ENCODE measurements around the gene JCHAIN.
A peak's percentile ranks its signal among the peaks of the same experiment; 100 is the strongest.
"Not testable (repeated sequence)": the region's sequence is repeated elsewhere in the genome, so short reads cannot be mapped to it uniquely, and the experiment has no call there.

Gene JCHAIN

DNA sequence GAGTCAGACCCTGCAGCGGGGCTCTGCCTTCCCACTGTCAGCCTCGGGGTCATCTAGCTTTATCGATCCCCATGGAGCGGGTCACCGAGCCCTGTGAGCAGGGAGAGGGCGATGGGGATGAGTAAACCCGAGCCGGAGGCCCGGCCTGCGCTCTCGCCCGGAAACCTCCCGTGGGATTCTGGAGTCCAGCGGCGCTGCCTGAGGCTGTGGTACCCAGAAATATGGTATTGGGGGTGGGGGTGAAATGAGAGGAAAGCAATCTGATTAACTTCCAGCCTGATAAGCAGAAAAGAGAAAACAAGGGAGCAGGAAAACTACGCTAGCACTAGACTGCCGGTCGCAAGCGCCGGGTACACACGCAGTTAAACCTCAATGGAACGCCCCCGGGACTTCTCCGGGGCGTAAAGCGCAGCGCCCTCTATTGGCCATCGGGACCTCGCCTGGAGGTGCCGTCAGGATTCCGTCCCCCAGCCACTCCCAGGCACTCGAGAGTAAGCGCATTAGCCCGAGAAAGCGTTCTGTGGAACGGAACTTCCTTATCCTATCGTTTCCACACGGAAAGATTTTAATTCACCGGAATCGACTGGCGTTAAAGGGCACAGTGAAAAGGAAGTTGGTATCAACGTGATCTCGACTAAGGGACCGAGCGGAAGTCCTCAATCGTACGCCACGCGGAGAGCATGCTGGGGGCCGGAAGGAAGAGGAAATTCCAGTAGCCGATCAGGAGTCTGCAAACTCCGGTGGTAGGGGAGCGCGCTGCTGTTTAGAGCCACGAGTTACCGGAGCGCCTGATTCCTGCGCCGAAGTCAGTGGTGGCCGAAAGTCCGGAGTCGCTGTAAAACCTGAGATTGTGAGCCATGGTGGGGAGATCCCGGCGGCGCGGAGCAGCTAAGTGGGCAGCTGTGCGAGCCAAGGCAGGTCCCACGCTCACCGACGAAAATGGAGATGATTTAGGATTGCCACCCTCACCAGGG lies 21.8 kb upstream of the JCHAIN start, which contains the start of gene UTP3:
TSS of gene UTP3 (plus strand) at position 712 of the 974 bp plus-strand sequence. CDS start at position 858, 146 bp downstream.
- DNase-seq: peak; percentile 95

- peak; percentile 41 for DNase-seq
These were observed 21.1 kb upstream of the JCHAIN start for GRCh38 chr4:70687392-70687791.

- DNase-seq: not testable (repeated sequence)
These were observed 15.8 kb upstream of the JCHAIN start for GRCh38 chr4:70682142-70682541.

DNA sequence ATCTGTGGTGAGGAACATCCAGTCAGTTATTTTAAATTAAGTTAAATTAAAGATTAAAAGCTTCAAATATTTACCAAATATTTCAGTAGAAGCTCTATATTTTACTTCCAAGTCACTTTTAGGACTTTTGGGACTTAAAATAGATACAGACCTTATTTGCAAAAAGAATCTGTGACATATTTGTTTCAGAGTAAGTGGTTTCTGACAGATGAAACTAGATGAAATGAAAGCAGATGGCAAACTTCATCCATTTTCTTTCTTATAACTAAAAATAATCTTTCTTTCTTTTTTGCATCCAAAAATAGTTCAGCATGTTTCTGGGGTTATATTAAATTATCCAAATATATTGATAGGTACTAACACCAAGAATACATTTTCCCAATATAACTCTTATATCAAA lies 15.4 kb upstream of the JCHAIN start:
- DNase-seq: no peak

- no peak for DNase-seq
These were observed 14.6 kb upstream of the JCHAIN start for GRCh38 chr4:70680934-70681333.

DNA sequence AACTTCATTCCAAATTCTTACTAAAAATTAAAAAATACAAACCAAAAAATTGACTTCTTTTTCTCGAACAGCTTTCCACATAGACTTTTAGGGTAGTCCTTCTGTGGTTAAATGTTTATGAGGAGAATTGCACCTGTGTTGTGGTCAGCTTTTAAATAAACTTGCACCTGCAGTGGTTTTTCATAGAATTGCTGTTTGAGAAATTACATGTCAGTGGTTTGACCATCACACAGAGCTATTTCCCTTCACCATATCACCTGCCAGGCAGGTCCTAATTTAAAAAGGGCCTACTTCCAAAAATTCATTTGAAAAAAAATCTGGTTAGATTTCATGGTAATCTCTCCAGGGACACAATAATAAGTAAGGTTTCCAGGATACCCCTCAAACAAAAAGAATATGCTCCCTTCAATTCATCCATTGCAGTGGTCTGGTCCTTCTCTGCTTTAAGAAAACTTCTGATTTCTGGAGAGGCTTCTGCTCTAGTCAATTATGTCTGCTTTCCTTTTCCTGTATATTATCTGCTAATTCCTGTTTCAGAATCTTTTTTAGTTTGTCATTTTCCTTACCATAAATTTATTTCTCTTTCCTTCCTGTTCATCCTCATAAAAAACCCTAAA lies 12.2 kb upstream of the JCHAIN start:
- DNase-seq: no peak

DNA sequence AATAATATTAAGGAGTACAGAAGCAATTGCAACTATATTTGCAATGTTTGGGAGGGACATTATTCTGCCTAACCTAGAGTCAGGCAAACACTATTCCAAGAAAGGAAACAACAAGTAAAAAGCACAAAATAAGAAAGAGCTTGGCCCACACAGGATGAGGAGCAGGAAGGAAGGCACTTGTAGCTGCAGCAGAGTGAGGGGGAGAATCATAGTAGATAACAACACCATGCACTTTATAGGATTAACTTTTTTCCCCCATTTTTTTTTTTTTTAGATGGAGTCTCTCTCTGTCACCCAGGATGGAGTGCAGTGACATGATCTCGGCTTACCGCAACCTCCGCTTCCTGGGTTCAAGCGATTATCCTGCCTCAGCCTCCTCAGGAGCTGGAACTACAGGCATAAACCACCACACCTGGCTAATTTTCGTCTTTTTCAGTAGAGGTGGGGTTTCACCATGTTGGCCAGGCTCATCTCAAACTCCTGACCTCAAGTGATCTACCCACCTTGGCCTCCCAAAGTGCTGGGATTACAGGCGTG lies 10.3 kb upstream of the JCHAIN start:
- DNase-seq: no peak

DNA sequence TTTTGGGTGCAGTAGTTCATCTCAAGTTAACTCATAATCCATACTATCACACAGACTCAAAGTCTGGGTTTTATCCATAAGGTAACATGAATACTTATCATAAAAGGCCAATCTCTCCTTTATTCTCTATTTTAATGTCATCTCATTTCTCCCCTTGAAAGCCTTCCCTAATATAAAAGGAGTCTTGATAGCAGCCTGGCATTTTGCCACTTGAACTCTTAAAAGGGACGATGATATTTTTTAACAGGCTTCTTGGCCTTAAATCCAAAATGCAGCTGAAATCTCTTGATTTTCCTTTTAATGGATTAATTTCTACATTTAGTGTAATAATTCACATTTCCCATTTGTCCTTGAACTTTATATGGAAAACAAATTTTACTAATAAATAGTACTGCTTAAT lies 8.4 kb upstream of the JCHAIN start:
- no peak for DNase-seq

GRCh38 chr4:70674191-70674590 lies 7.9 kb upstream of the JCHAIN start:
- no peak for DNase-seq

GRCh38 chr4:70671091-70671490 lies 4.8 kb upstream of the JCHAIN start:
- no peak for DNase-seq

DNA sequence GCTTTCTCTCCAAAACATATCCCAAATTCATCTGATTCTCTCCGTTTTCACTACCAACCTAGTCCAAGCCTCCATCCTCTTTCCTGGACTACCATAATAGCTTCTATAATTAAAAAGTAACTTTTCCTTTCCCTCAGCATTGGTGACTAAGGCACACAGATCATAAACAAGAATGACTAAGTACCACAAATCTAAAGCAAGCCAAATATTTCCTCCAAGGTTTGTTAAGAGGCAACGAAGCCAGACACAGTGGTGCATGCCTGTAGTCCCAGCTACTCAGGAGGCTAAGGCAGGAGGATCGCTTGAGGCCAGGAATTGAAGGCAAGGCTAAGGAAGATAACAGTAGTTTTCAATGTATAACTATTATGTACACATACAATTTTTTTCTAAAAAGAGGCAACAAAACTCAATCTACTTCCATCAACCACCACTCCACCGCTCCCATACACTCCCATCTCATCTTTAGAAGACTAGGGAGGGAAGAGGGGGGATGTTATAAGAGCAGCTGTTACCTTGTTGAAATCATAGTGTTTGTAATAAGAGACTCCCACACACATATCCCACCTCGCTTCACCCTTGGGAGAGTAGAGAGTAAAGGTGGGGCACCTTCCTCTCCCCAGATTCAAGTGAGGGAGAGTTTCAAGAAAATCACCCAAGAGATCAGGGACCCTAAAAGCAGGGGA lies 4.2 kb upstream of the JCHAIN start:
- no peak for DNase-seq

DNA sequence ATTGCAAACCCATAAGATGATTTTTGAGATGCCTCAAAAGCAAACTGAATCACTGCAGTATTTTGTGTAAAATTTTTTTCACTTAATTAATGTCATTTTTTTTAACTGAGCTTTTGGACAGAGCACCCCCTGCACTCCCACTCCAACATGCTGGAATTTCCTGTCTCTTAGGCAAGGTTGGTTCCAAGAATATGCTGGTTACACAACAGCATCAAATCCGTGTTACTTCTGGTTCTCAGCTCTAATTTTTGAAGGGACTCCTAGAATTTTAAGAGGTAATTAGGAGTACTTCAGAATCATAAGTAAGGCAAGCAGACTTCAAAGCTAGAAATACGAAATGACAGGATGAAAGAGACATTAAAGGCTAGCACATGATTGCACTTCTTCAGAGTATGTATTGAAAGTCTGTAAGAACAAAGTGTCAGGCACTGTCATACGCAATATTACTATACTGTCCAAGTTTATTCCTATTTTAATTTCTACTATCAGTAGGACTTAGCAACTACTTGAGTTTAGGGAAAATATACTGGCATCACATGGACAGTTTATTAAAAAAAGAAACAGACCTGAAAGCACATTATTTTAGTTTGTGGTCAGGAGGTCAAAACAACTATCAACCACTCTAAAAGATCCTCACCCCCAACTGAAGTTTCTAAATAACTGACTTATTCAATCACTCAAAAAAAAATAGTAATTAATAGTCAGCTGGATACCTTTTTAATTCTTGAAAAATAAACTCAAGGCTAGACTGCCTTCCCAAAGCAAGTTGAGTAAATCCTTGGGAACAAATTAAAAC lies 1.6 kb upstream of the JCHAIN start:
- DNase-seq: no peak

GRCh38 chr4:70661309-70661922 lies 4.9 kb downstream of the JCHAIN start:
- not testable (repeated sequence) for DNase-seq

DNA sequence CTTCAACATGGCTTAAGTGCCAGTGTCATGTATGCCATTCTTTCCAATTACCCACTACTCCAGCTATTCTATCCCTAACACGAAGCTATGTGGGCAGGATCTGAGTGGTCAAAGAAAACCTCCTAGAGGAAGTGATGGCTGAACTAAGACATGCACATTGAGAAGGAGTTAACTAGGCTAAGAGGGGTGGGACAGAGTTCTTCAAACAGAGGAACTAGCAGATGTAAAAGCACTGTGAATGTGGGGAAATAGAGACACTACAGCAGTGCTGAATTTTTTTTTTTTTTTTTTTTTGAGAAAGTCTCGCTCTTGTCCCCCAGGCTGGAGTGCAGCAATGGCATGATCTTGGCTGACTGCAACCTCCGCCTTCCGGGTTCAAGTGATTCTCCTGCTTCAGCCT lies 6.2 kb downstream of the JCHAIN start:
- DNase-seq: no peak

- no peak for DNase-seq
These were observed 7.9 kb downstream of the JCHAIN start for GRCh38 chr4:70658418-70658817.

DNA sequence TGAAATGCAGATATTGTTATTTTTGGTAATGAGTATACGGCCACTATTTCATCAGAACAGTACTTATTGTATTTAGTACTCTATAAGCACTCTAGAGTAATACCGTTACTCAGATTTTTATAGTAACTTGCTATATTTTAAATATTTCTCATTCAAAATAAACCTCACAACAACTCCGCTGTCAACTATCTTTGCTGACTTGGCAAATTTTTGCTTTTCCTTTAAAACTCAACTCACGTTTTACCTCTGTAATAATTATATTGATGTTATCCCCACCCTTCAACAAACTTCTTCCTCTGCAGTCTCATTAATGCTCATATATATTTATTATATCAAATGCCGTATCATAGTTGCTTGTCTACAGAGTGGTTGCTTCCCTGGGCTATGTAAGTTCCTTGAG lies 9.0 kb downstream of the JCHAIN start:
- DNase-seq: no peak

GRCh38 chr4:70654605-70655011 lies 11.7 kb downstream of the JCHAIN start:
- DNase-seq: no peak

DNA sequence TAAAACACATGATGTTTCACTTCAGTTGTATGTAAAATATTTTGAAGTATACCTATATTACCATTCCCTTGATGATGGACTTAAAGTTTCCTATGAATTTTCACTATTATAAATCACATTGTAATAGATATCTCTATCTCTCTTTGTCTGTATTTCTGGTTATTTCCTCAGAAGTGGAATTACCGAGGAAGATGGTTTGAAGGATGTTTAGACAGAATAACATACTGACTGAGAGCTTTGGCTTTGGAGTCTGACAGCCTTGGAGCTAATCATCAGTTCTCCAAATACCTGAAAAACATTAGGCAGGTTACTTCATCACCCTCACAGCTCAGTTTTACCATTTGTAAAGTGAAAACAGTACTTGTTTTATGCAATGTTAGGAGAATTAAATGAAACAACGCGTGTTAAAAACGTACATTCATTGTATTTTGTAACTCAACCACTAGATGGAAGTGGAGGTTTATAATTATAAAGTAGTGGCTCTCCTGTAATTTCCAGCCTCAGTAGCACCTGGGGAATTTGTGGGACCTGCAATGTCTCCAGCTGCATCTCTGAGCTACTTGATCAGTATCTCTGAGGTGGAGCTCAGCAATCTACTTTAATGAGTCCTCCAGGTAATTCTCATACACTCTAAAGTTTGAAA lies 14.3 kb downstream of the JCHAIN start:
- DNase-seq: no peak

GRCh38 chr4:70650741-70651140 lies 15.6 kb downstream of the JCHAIN start:
- DNase-seq: not testable (repeated sequence)

GRCh38 chr4:70640192-70640591 lies 26.1 kb downstream of the JCHAIN start:
- no peak for DNase-seq

DNA sequence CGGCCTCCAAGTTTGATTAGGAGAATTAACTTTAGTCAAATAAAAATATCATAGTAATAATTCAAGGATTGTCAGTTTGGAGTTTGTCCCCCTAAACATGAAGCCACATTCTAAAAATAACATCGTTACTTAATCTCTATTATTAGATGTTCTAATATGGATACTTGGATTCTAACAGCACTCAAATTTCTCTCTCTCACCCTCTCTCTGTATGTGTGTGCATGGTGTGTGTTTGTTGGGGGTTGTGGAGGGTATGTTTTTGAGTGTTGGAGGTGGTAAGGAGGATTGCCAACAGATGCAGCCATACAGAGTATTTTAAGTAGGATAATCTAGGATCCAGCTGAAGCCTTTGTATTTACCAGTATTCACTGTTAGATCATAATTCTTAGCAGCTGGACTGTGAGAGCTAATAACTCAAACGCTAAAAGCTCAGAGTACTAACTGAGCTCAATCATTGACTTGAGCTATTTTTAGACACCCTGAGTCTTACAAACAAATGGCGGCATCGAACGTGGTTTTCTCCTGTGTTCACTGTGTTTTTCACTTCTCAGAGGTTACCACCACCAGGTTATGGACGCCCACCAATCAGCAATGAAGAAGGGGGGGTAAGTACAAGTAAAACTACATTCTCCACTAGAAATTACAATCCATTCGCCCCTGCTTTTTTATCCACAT lies 28.9 kb downstream of the JCHAIN start:
- DNase-seq: no peak
